Stimulated activated naive CD8-positive, alpha-beta T cell treated with anti-CD3 and anti-CD28 coated beads, Interleukin-15, Interleukin-2, amounts not matched to agents 100 ng/mL and 50 ng/mL, for 24 hours (primary cell): ENCODE data around the gene PDE6D.
A peak's percentile ranks its signal among the peaks of the same experiment; 100 is the strongest.

Experiments used
- H3K27ac Mint-ChIP-seq: one replicate; pipeline ENCODE4 v1.8.0; 2021; ENCODE audit warnings: mild to moderate bottlenecking, mixed read lengths
- H3K27me3 Mint-ChIP-seq: one replicate; pipeline ENCODE4 v1.8.0; 2021; ENCODE audit warnings: mixed read lengths
- H3K36me3 Mint-ChIP-seq: one replicate; pipeline ENCODE4 v1.8.0; 2021; ENCODE audit warnings: low read depth, mixed read lengths
- H3K4me1 Mint-ChIP-seq: one replicate; pipeline ENCODE4 v1.8.0; 2021; ENCODE audit warnings: low read depth, mixed read lengths
- H3K4me3 Mint-ChIP-seq: one replicate; pipeline ENCODE4 v1.8.0; 2021; ENCODE audit warnings: mild to moderate bottlenecking, mixed read lengths
- H3K9me3 Mint-ChIP-seq: one replicate; pipeline ENCODE4 v1.8.0; 2021; ENCODE audit warnings: mixed read lengths

Gene PDE6D

GRCh38 chr2:231780909-231781797 lies at the start of gene PDE6D:
Gene PDE6D, minus strand, starts transcription at chr2:231781282. Its CDS starts 168 bp downstream, at chr2:231781114.
- Mint-ChIP-seq H3K9me3 (no peaks in the 10 kb centered on the region), H3K4me3 (peak within 1 kb of the TSS; percentile 92), H3K27ac (peak within 1 kb of the TSS; percentile 96), H3K27me3 (no peaks in the 10 kb centered on the region), H3K4me1 (peaks cover 56% of the 10 kb centered on the region), H3K36me3 (peaks cover 5% of the 10 kb centered on the region)

- peaks cover 3% of the 10 kb centered on the region for H3K9me3 Mint-ChIP-seq
- no peak overlapping the region for H3K4me3 Mint-ChIP-seq
- H3K27ac Mint-ChIP-seq: no peak overlapping the region
Measured at GRCh38 chr2:231821908-231822307, 40.8 kb upstream of the PDE6D start.

GRCh38 chr2:231820786-231821303 lies 39.8 kb upstream of the PDE6D start:
- peaks cover 5% of the 10 kb centered on the region for H3K27me3 Mint-ChIP-seq
- no peaks in the 10 kb centered on the region for H3K4me1 Mint-ChIP-seq
- peaks cover 3% of the 10 kb centered on the region for H3K9me3 Mint-ChIP-seq
- no peaks in the 10 kb centered on the region for H3K36me3 Mint-ChIP-seq
- H3K27ac Mint-ChIP-seq: no peak overlapping the region
- no peak overlapping the region for H3K4me3 Mint-ChIP-seq

More at GRCh38 chr2:231821908-231822307, 40.8 kb upstream of the PDE6D start:
- Mint-ChIP-seq H3K27me3 (peaks cover 5% of the 10 kb centered on the region), H3K4me1 (no peaks in the 10 kb centered on the region), H3K36me3 (no peaks in the 10 kb centered on the region)

GRCh38 chr2:231819447-231820042 lies 38.5 kb upstream of the PDE6D start:
- Mint-ChIP-seq H3K27me3 (peaks cover 5% of the 10 kb centered on the region), H3K4me3 (no peak overlapping the region), H3K27ac (no peak overlapping the region), H3K9me3 (peaks cover 3% of the 10 kb centered on the region), H3K4me1 (no peaks in the 10 kb centered on the region), H3K36me3 (peaks cover 7% of the 10 kb centered on the region)

- H3K27ac Mint-ChIP-seq: no peak overlapping the region
- H3K27me3 Mint-ChIP-seq: no peaks in the 10 kb centered on the region
Measured at GRCh38 chr2:231816327-231817026, 35.4 kb upstream of the PDE6D start.

GRCh38 chr2:231810905-231811304 lies 29.8 kb upstream of the PDE6D start:
- Mint-ChIP-seq H3K4me1 (no peaks in the 10 kb centered on the region), H3K27ac (peak overlapping the region; percentile 28), H3K4me3 (no peak overlapping the region), H3K27me3 (no peaks in the 10 kb centered on the region), H3K36me3 (peaks cover 51% of the 10 kb centered on the region), H3K9me3 (peaks cover 2% of the 10 kb centered on the region)

More at GRCh38 chr2:231816327-231817026, 35.4 kb upstream of the PDE6D start:
- H3K9me3 Mint-ChIP-seq: peaks cover 2% of the 10 kb centered on the region
- H3K36me3 Mint-ChIP-seq: peaks cover 24% of the 10 kb centered on the region
- H3K4me3 Mint-ChIP-seq: no peak overlapping the region
- no peaks in the 10 kb centered on the region for H3K4me1 Mint-ChIP-seq

GRCh38 chr2:231807020-231807419 lies 25.9 kb upstream of the PDE6D start:
- peaks cover 47% of the 10 kb centered on the region for H3K36me3 Mint-ChIP-seq
- no peak overlapping the region for H3K27ac Mint-ChIP-seq
- no peaks in the 10 kb centered on the region for H3K4me1 Mint-ChIP-seq
- H3K4me3 Mint-ChIP-seq: no peak overlapping the region
- no peaks in the 10 kb centered on the region for H3K27me3 Mint-ChIP-seq
- H3K9me3 Mint-ChIP-seq: no peaks in the 10 kb centered on the region

GRCh38 chr2:231803501-231804138 lies 22.5 kb upstream of the PDE6D start:
- H3K4me3 Mint-ChIP-seq: no peak overlapping the region
- no peak overlapping the region for H3K27ac Mint-ChIP-seq
- peaks cover 58% of the 10 kb centered on the region for H3K36me3 Mint-ChIP-seq
- no peaks in the 10 kb centered on the region for H3K4me1 Mint-ChIP-seq
- H3K27me3 Mint-ChIP-seq: no peaks in the 10 kb centered on the region
- H3K9me3 Mint-ChIP-seq: no peaks in the 10 kb centered on the region

- Mint-ChIP-seq H3K9me3 (no peaks in the 10 kb centered on the region), H3K4me3 (no peak overlapping the region), H3K4me1 (no peaks in the 10 kb centered on the region), H3K36me3 (peaks cover 66% of the 10 kb centered on the region), H3K27ac (no peak overlapping the region), H3K27me3 (no peaks in the 10 kb centered on the region)
Measured at GRCh38 chr2:231800493-231801091, 19.5 kb upstream of the PDE6D start.

GRCh38 chr2:231795525-231796327 lies 14.6 kb upstream of the PDE6D start:
- Mint-ChIP-seq H3K27ac (no peak overlapping the region), H3K36me3 (peaks cover 73% of the 10 kb centered on the region), H3K4me1 (peaks cover 8% of the 10 kb centered on the region), H3K27me3 (no peaks in the 10 kb centered on the region), H3K4me3 (no peak overlapping the region), H3K9me3 (no peaks in the 10 kb centered on the region)

GRCh38 chr2:231794383-231794782 lies 13.3 kb upstream of the PDE6D start:
- Mint-ChIP-seq H3K4me3 (no peak overlapping the region), H3K4me1 (peaks cover 14% of the 10 kb centered on the region), H3K9me3 (no peaks in the 10 kb centered on the region), H3K36me3 (peaks cover 68% of the 10 kb centered on the region), H3K27me3 (no peaks in the 10 kb centered on the region), H3K27ac (no peak overlapping the region)

- peaks cover 37% of the 10 kb centered on the region for H3K4me1 Mint-ChIP-seq
- H3K36me3 Mint-ChIP-seq: peaks cover 52% of the 10 kb centered on the region
- no peaks in the 10 kb centered on the region for H3K27me3 Mint-ChIP-seq
- H3K27ac Mint-ChIP-seq: no peak overlapping the region
- H3K4me3 Mint-ChIP-seq: no peak overlapping the region
- no peaks in the 10 kb centered on the region for H3K9me3 Mint-ChIP-seq
Measured at GRCh38 chr2:231791107-231791506, 10.0 kb upstream of the PDE6D start.

GRCh38 chr2:231786917-231787292 lies 5.8 kb upstream of the PDE6D start:
- Mint-ChIP-seq H3K27me3 (no peaks in the 10 kb centered on the region), H3K36me3 (peaks cover 30% of the 10 kb centered on the region), H3K27ac (peak overlapping the region; percentile 85), H3K4me3 (peak overlapping the region; percentile 93), H3K4me1 (peaks cover 78% of the 10 kb centered on the region), H3K9me3 (no peaks in the 10 kb centered on the region)
